ENCODE data around the gene HERC3.

GRCh38 chr4:88599298-88599697, 7.0 kb downstream of the HERC3 start:
- no peak for TF ChIP-seq CTCF (IDR thresholded peaks at IDR 0.05)
- no peak for TF ChIP-seq POLR2AphosphoS5 (IDR thresholded peaks at IDR 0.05)
- TF ChIP-seq POLR2A (IDR thresholded peaks at IDR 0.05), result no peak
- no peak for TF ChIP-seq EP300 (IDR thresholded peaks at IDR 0.05)

Measured in gastroesophageal sphincter (tissue), 3 donors.